H1 (cell line): Measurements from ENCODE around the gene EVPL. TPM values are rescaled to one million over a fixed set of nuclear protein-coding genes. Genes with fewer than 3 reads are reported as not detected.

ENCODE experiments used
- CTCF ChIA-PET: fragments of 300-600 bp; sonication (Branson Sonifier 250); formaldehyde crosslinking; loops from one replicate; lab custom pipeline; 2021; ENCODE audit not compliant: partially characterized antibody; lab: Charles Lee
- POLR2A ChIA-PET: fragments of 300-600 bp; sonication (Branson Sonifier 250); formaldehyde crosslinking; loops from one replicate; lab custom pipeline; 2021; ENCODE audit warnings: inconsistent platforms; ENCODE audit not compliant: partially characterized antibody; lab: Charles Lee
- DNase-seq, 2 experiments: peaks; one replicate each; pipeline versions ENCODE4 v3.0.0 to v3.0.0-alpha.2; 2010 to 2022; ENCODE audit warnings: low spot score in 2 of 2, low read depth in 1 of 2, mixed read lengths in 1 of 2
- FAIRE-seq: peaks from 2 replicates; lab custom pipeline; 2011; peaks lifted over from hg19 to GRCh38; lab: Jason Lieb, UNC
- H2AFZ ChIP-seq: 2 replicates; pipeline ENCODE4 v1.8.1; 2012; ENCODE audit warnings: low read length, inconsistent platforms
- H2AK5ac ChIP-seq: 2 replicates; pipeline ENCODE4 v1.6.1; 2013; ENCODE audit warnings: low read depth, low read length
- H2BK120ac ChIP-seq: replicated peaks from 2 replicates; pipeline ENCODE3; 2013; ENCODE audit warnings: low read depth, low read length, inconsistent platforms
- H2BK12ac ChIP-seq: 2 replicates; pipeline ENCODE4 v1.6.1; 2013; ENCODE audit warnings: low read depth, low read length
- H2BK15ac ChIP-seq: 2 replicates; pipeline ENCODE4 v1.6.1; 2013; ENCODE audit warnings: low read length
- H2BK20ac ChIP-seq: 2 replicates; pipeline ENCODE4 v1.6.1; 2013; ENCODE audit warnings: low read length
- H2BK5ac ChIP-seq: 2 replicates; pipeline ENCODE4 v1.6.1; 2013; ENCODE audit warnings: low read depth, low read length
- H3K14ac ChIP-seq: 2 replicates; pipeline ENCODE4 v1.6.1; 2013; ENCODE audit warnings: inconsistent platforms; ENCODE audit not compliant: insufficient read length
- H3K18ac ChIP-seq: 2 replicates; pipeline ENCODE4 v1.6.1; 2013; ENCODE audit warnings: low read length; ENCODE audit errors: extremely low read depth
- H3K23ac ChIP-seq: 2 replicates; pipeline ENCODE4 v1.6.1; 2013; ENCODE audit warnings: inconsistent platforms; ENCODE audit not compliant: insufficient read length
- H3K23me2 ChIP-seq: 2 replicates; pipeline ENCODE4 v1.6.1; 2013; ENCODE audit warnings: low read depth, low read length
- H3K27ac ChIP-seq: 2 replicates; pipeline ENCODE4 v1.6.1; 2011; ENCODE audit warnings: low read depth, low read length, inconsistent platforms
- H3K27me3 ChIP-seq, 4 experiments: replicated peaks in 1 of 4; 1 replicate in 1 of 4; 2 replicates in 3 of 4; pipeline versions ENCODE4 v1.6.1 to v1.8.1; 2011 to 2013; ENCODE audit warnings: low read length in 3 of 4, mild to moderate bottlenecking in 3 of 4, inconsistent platforms in 2 of 4, mixed read lengths in 2 of 4, moderate library complexity in 1 of 4; ENCODE audit not compliant: control insufficient read depth in 3 of 4, insufficient read depth in 3 of 4; ENCODE audit errors: extremely low read depth in 1 of 4
- H3K36me3 ChIP-seq, 4 experiments: 2 replicates each; pipeline versions ENCODE4 v1.6.1 to v1.8.1; 2011 to 2013; ENCODE audit warnings: mild to moderate bottlenecking in 4 of 4, low read length in 3 of 4, moderate library complexity in 2 of 4, control low read depth in 1 of 4, inconsistent platforms in 1 of 4; ENCODE audit not compliant: insufficient read depth in 4 of 4, control insufficient read depth in 2 of 4
- H3K4ac ChIP-seq: replicated peaks from 2 replicates; pipeline ENCODE3; 2013; ENCODE audit warnings: low read length, low read depth, mixed read lengths, inconsistent platforms; ENCODE audit not compliant: insufficient read length
- H3K4me1 ChIP-seq, 4 experiments: replicated peaks in 1 of 4; 1 replicate in 1 of 4; 2 replicates in 3 of 4; pipeline versions ENCODE4 v1.6.1 to v1.8.1; 2011 to 2013; ENCODE audit warnings: low read length in 3 of 4, inconsistent platforms in 2 of 4, mixed read lengths in 1 of 4; ENCODE audit not compliant: insufficient read depth in 4 of 4, control insufficient read depth in 3 of 4
- H3K4me2 ChIP-seq, 2 experiments: 2 replicates each; pipeline versions ENCODE4 v1.6.1 to v1.8.1; 2011 to 2013; ENCODE audit warnings: low read depth in 2 of 2, low read length in 2 of 2, control low read depth in 1 of 2, inconsistent platforms in 1 of 2, mild to moderate bottlenecking in 1 of 2; ENCODE audit not compliant: insufficient read depth in 1 of 2
- H3K4me3 ChIP-seq, 4 experiments: fragments of 200-600, 300-600 bp in 1 of 4; sonication (generic), shearing (Covaris generic), sonication (Bioruptor Twin) in 1 of 4; 2 replicates each; pipeline versions ENCODE4 v1.5.1 to v1.8.1; 2011 to 2016; ENCODE audit warnings: low read length in 4 of 4, low read depth in 3 of 4, control low read depth in 2 of 4, inconsistent platforms in 2 of 4, mild to moderate bottlenecking in 2 of 4, mixed read lengths in 1 of 4, moderate library complexity in 1 of 4; ENCODE audit not compliant: insufficient read depth in 2 of 4; ENCODE audit errors: extremely low read depth in 1 of 4
- H3K56ac ChIP-seq: replicated peaks from 2 replicates; pipeline ENCODE3; 2013; ENCODE audit warnings: low read depth, mild to moderate bottlenecking, mixed read lengths, low read length, inconsistent platforms; ENCODE audit not compliant: insufficient read length
- H3K79me1 ChIP-seq: 2 replicates; pipeline ENCODE4 v1.6.1; 2013; ENCODE audit warnings: low read depth, low read length, control low read depth
- H3K79me2 ChIP-seq, 2 experiments: 2 replicates each; pipeline versions ENCODE4 v1.6.1 to v1.8.1; 2012 to 2013; ENCODE audit warnings: low read length in 2 of 2, mild to moderate bottlenecking in 2 of 2, inconsistent platforms in 1 of 2; ENCODE audit not compliant: insufficient read depth in 2 of 2, control insufficient read depth in 1 of 2
- H3K9ac ChIP-seq, 4 experiments: replicated peaks in 1 of 4; 1 replicate in 1 of 4; 2 replicates in 3 of 4; pipeline versions ENCODE4 v1.6.1 to v1.8.1; 2011 to 2013; ENCODE audit warnings: low read depth in 3 of 4, low read length in 3 of 4, control low read depth in 2 of 4, mild to moderate bottlenecking in 2 of 4, moderate library complexity in 2 of 4, inconsistent platforms in 1 of 4; ENCODE audit errors: extremely low read depth in 1 of 4
- H3K9me3 ChIP-seq, 2 experiments: 2 replicates each; pipeline versions ENCODE4 v1.6.1 to v1.8.1; 2012 to 2013; ENCODE audit warnings: mild to moderate bottlenecking in 2 of 2, moderate library complexity in 2 of 2, control low read depth in 1 of 2, inconsistent platforms in 1 of 2, low read depth in 1 of 2, low read length in 1 of 2, mixed read lengths in 1 of 2; ENCODE audit not compliant: insufficient read depth in 2 of 2
- H4K20me1 ChIP-seq, 2 experiments: replicated peaks in 1 of 2; 2 replicates each; pipeline versions ENCODE3 to v1.8.1; 2011 to 2013; ENCODE audit warnings: inconsistent platforms in 2 of 2, low read length in 2 of 2, mild to moderate bottlenecking in 1 of 2; ENCODE audit not compliant: insufficient read depth in 2 of 2, control insufficient read depth in 1 of 2
- H4K5ac ChIP-seq: 2 replicates; pipeline ENCODE4 v1.6.1; 2013; ENCODE audit warnings: low read length, low read depth, mixed read lengths, inconsistent platforms; ENCODE audit not compliant: insufficient read length
- H4K8ac ChIP-seq: 2 replicates; pipeline ENCODE4 v1.8.0; 2013; ENCODE audit warnings: mild to moderate bottlenecking, moderate library complexity, low read length, inconsistent platforms; ENCODE audit not compliant: insufficient read depth; ENCODE audit errors: extremely low read depth
- H4K91ac ChIP-seq: replicated peaks from 2 replicates; pipeline ENCODE3; 2013; ENCODE audit warnings: low read length, mixed read lengths, inconsistent platforms; ENCODE audit not compliant: insufficient read length
- CTBP2 ChIP-seq: IDR thresholded peaks from 2 replicates; pipeline ENCODE4 v1.7.0; 2011; ENCODE audit warnings: borderline replicate concordance, mild to moderate bottlenecking, moderate library complexity, mixed read lengths, low read length; ENCODE audit not compliant: insufficient read depth, insufficient read length
- KDM5A ChIP-seq: fragments of 200-600 bp; IDR thresholded peaks from 2 replicates; pipeline ENCODE4 v1.7.1; 2012; ENCODE audit warnings: mild to moderate bottlenecking, low read length, inconsistent platforms, mixed read lengths
- RFX5 ChIP-seq: IDR thresholded peaks from 2 replicates; pipeline ENCODE4 v1.6.1; 2011; ENCODE audit warnings: low read depth, low read length, improper control_type of control experiment, borderline replicate concordance
- TEAD4 ChIP-seq: IDR thresholded peaks from 2 replicates; pipeline ENCODE4 v1.6.1; 2012; ENCODE audit warnings: low read depth, low read length, inconsistent platforms, mixed read lengths
- USF2 ChIP-seq: IDR thresholded peaks from 2 replicates; pipeline ENCODE4 v1.6.1; 2011; ENCODE audit warnings: low read length, improper control_type of control experiment
- WGBS, 2 experiments: shearing (Covaris generic) in 1 of 2; methylation state at CpG; one replicate each; pipeline versions ENCODE4 v1.1.6 to v1.1.7; 2013 to 2015; ENCODE audit warnings: low lambda C conversion rate in 2 of 2, mixed read lengths in 2 of 2, inconsistent platforms in 1 of 2, low coverage in 1 of 2, missing lambda C conversion rate in 1 of 2; ENCODE audit not compliant: insufficient replicate concordance in 2 of 2, insufficient coverage in 1 of 2, insufficient read length in 1 of 2; ENCODE audit errors: extremely low coverage in 1 of 2, missing lambda C conversion rate in 1 of 2; 5-methylcytosine and 5-hydroxymethylcytosine counted together
- polyA plus RNA-seq, 7 experiments: library from polyadenylated mRNA; depleted of rRNA in 3 of 7; stranded (reverse) in 5 of 7; unstranded in 2 of 7; fragments of >200 nt in 5 of 7; fragments of 200-250 nt in 2 of 7; gene quantifications; 1 replicate in 5 of 7; 2 replicates in 1 of 7; 4 replicates in 1 of 7; pipeline versions ENCODE4 v1.2.1 to v1.2.3, GENCODE V29; 2011 to 2013; ENCODE audit warnings: missing spikeins in 2 of 7, mixed read lengths in 2 of 7
- total RNA-seq: library from RNA; stranded (reverse); fragmentation: NEBNext Ultra II Directional; extraction: Animal tissue kit (Norgen Biotek cat#: 25700); gene quantifications from 2 replicates; pipeline ENCODE4 v1.2.1, GENCODE V29; 2021

Gene EVPL
- total and polyA plus RNA-seq, 2 of the 8 experiments (the other 6 are each of a cell fraction or from before 2014, with no cell fraction given), result 0.20 to 0.99 TPM

DNA sequence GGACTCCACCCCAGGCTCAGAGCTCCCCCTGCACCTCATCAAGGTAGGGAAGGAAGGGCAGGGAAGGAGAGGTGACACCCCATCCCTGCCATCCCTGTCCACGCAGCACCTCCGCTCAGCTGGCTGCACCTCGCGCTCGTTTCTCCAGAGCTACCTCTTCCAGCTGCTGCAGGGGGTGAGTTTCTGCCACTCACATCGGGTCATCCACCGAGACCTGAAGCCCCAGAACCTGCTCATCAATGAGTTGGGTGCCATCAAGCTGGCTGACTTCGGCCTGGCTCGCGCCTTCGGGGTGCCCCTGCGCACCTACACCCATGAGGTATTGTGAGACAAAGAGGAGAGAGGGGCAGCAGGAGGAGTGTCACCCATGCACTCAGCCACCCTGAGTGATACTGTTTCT lies 25.0 kb downstream of the EVPL start:
- WGBS, 2 experiments, result 96% methylated on average over 12 of the region's 12 CpGs; no CpG with 5 or more reads in 1 of the 2 experiments
- Histone ChIP-seq H3K36me3 (no peaks in the 10 kb centered on the region; a peak in 2 of 8 replicates), H4K91ac (no peak overlapping the region), H4K5ac (no peak overlapping the region), H3K9me3 (no peaks in the 10 kb centered on the region), H4K8ac (no peak overlapping the region), H3K27me3 (no peaks in the 10 kb centered on the region), H4K20me1 (no peaks in the 10 kb centered on the region), H3K4me2 (no peak overlapping the region), H3K79me2 (no peaks in the 10 kb centered on the region), H3K23ac (no peak overlapping the region), H2AK5ac (no peak overlapping the region), H3K23me2 (no peaks in the 10 kb centered on the region), H3K4me3 (no peak overlapping the region), H3K27ac (no peak overlapping the region), H2BK5ac (no peak overlapping the region; the same call in 1 of the 2 replicates), H3K9ac (no peak overlapping the region), H3K79me1 (no peaks in the 10 kb centered on the region), H2BK20ac (no peak overlapping the region), H3K56ac (no peak overlapping the region), H2BK15ac (no peak overlapping the region), H2AFZ (no peak overlapping the region), H3K4me1 (no peaks in the 10 kb centered on the region; a peak in 2 of 7 replicates), H2BK120ac (no peak overlapping the region), H3K18ac (no peak overlapping the region), H3K4ac (no peak overlapping the region), H2BK12ac (no peak overlapping the region), H3K14ac (no peak overlapping the region)
- TF ChIP-seq TEAD4 (no peak), CTBP2 (no peak), RFX5 (no peak), KDM5A (no peak), USF2 (no peak)
- DNase-seq (no peak), FAIRE-seq (no peak)
- POLR2A ChIA-PET, result interaction anchor here (1.3 kb wide), 1 partner anchor 78 kb away, joined by 5 read pairs; no protein-coding TSS in a partner anchor
- CTCF ChIA-PET, result interaction anchor here (0.7 to 32.0 kb wide), 10 partner anchors 10 to 181 kb away, joined by 3 to 885 read pairs (median 10); partner anchors contain the start of genes EVPL, MRPL38, TRIM47 and TRIM65
